Activated naive CD4-positive, alpha-beta T cell treated with anti-CD3 and anti-CD28 coated beads for 36 hours (primary cell): ENCODE measurements around the gene MCRIP2. TPM values are rescaled to one million over a fixed set of nuclear protein-coding genes. Genes with fewer than 3 reads are reported as not detected.
"Not testable (repeated sequence)": the region's sequence is repeated elsewhere in the genome, so short reads cannot be mapped to it uniquely, and the experiment has no call there.

Experiments
- CTCF ChIA-PET: fragments of 350-600 bp; sonication (Branson Sonifier 250); formaldehyde crosslinking; loops from one replicate; lab custom pipeline; 2021; ENCODE audit warnings: antibody characterized with exemption; lab: Charles Lee
- DNase-seq: peaks from one replicate; pipeline ENCODE4 v3.0.0-alpha.2; 2020
- H3K27ac Mint-ChIP-seq: one replicate; pipeline ENCODE4 v1.8.0; 2021; ENCODE audit warnings: mild to moderate bottlenecking, mixed read lengths
- H3K27me3 Mint-ChIP-seq: one replicate; pipeline ENCODE4 v1.8.0; 2021; ENCODE audit warnings: low read depth, mixed read lengths
- H3K36me3 Mint-ChIP-seq: one replicate; pipeline ENCODE4 v1.8.0; 2021; ENCODE audit warnings: low read depth, mixed read lengths
- H3K4me1 Mint-ChIP-seq: one replicate; pipeline ENCODE4 v1.8.0; 2021; ENCODE audit warnings: low read depth, mixed read lengths
- H3K4me3 Mint-ChIP-seq: one replicate; pipeline ENCODE4 v1.8.0; 2021; ENCODE audit warnings: mild to moderate bottlenecking, moderate library complexity, mixed read lengths
- H3K9me3 Mint-ChIP-seq: one replicate; pipeline ENCODE4 v1.8.0; 2021; ENCODE audit warnings: mixed read lengths
- intact Hi-C: fragments of 100-400 bp; cut with micrococcal nuclease; formaldehyde crosslinking; loops from one replicate; pipeline ENCODE4 v1.15.1; 2023
- total RNA-seq, 2 experiments: library from RNA; stranded (reverse); gene quantifications; one replicate each; pipeline ENCODE4 v1.2.3, GENCODE V29; 2021

Gene MCRIP2, protein sequence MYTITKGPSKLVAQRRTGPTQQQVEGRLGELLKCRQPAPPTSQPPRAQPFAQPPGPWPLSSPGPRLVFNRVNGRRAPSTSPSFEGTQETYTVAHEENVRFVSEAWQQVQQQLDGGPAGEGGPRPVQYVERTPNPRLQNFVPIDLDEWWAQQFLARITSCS
- total RNA-seq: 10 to 100 TPM; 31.5 to 35.2 TPM

DNA sequence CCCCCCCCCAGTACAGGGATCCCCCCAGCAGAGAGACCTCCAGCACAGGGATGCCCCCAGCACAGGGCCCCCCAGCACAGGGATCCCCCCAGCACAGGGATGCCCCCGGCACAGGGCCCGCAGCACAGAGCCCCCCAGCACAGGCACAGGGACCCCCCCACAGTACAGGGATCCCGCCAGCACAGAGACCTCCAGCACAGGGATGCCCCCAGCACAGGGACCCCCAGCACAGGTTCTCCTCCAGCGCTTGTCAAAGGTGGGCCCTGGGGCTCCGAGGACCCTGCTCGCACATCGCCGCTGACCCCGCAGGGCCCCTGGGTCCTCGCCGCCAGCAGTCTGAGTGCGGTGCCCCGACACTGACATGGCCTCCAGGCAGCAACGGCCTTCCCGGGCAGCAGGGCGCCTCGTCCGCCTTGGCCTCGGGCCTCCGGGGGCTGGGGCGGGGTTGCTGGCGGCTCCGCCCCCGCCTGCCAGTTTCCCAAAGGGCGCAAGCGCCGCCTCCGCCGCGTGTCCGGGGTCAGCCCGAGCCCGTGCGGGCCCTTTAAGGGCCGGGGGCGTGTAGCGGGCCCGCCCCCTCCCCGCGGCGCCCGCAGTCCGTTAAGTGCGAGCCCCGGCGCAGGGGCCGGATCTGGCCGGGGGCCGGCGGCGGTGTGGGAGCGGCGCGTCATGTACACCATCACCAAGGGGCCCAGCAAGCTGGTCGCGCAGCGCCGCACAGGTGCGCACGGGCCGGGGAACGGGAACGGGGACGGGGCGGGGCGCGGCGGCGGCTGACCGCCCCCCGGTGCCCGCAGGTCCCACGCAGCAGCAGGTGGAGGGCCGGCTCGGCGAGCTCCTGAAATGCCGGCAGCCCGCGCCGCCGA is at the start of gene MCRIP2:
Gene MCRIP2 (plus strand): TSS at position 503 of the 863 bp plus-strand sequence. CDS start 164 bp downstream, at position 667.
- Mint-ChIP-seq H3K27me3 (no peaks in the 10 kb centered on the region), H3K4me3 (peak within 1 kb of the TSS; percentile 71), H3K4me1 (peaks cover 25% of the 10 kb centered on the region), H3K36me3 (peaks cover 2% of the 10 kb centered on the region), H3K9me3 (no peaks in the 10 kb centered on the region), H3K27ac (no peak within 1 kb of the TSS)
- DNase-seq: peak; percentile 71
- CTCF ChIA-PET: no interaction called here
- intact Hi-C loops: no loop called here

DNA sequence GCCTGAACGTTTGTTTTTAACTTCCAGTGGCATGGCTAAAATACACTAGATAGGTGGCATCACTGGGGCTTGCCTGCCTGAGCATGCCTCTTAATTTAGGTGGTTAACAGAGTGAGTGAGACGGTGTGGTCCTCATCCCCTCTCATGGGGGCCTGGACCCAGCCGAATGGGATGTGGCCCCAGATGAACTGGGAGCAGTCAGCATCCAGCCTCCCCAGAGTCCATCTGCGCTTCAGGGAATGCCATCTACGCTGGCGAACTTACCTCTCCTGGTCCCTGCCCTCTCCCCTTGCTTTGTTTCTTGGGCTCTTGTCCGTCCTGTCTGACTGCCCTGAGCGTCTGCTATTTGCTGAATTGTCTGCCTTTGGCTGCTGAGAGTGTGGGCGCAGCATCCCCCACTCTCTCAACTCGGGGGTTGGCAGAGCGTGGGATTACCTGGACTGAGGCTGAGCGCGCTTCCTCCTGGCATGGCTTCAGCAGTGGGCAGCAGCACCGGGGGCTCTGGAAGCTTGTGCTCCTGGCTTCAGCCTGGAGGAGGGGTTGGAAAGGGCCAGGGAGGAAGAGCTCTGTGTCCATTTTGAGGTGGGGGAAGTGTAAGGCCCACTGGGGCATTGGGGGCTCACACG is 49.6 kb upstream of the MCRIP2 start:
- Mint-ChIP-seq H3K27ac (no peak overlapping the region), H3K4me3 (no peak overlapping the region)

DNA sequence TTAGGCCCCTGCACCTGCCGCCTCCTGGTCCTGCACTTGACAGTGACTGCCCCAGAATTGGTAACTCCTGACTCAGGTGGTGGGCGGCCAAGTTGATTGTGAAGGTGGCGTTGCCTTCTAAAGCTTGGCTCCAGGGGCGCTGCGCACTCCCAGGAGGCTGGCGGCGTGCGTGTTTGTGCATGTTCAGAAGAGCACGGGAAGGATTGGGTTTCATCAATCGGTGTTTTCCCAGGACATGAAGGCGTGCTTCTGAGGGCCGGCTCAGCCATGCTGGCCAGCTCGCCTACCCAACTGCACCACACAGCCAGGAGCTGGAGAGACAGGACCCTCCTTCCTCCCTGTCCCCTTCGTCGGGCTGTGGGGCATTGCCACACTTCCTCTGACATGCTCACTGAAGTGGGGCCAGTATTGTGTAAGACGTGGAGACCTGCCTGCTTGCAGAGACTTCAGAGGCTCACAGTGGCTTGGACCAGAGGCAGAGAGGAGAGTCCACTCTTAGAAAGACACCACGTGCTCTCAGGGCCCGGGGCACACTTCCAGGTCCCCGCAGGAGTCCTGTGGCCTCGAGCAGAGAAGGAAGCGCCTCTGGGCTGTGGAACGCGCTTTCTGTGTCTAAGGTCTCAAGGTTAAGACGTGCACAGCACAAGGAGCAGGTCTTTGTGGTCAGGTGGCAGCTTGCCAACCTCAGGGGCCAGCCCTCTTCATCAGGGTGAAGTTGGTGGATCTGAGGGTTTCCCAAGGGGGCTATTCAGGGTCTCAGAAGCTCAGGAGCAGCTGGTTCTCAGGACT is 48.9 kb upstream of the MCRIP2 start:
- H3K9me3 Mint-ChIP-seq: no peaks in the 10 kb centered on the region
- no peaks in the 10 kb centered on the region for H3K27me3 Mint-ChIP-seq
- DNase-seq: no peak
- H3K4me1 Mint-ChIP-seq: peaks cover 26% of the 10 kb centered on the region
- CTCF ChIA-PET: no interaction called here
- no peak overlapping the region for H3K27ac Mint-ChIP-seq
- peaks cover 1% of the 10 kb centered on the region for H3K36me3 Mint-ChIP-seq
- intact Hi-C loops: no loop called here
- no peak overlapping the region for H3K4me3 Mint-ChIP-seq

More for the DNA sequence above, 49.6 kb upstream of the MCRIP2 start:
- DNase-seq: no peak
- Mint-ChIP-seq H3K36me3 (peaks cover 3% of the 10 kb centered on the region), H3K9me3 (no peaks in the 10 kb centered on the region), H3K4me1 (peaks cover 31% of the 10 kb centered on the region), H3K27me3 (no peaks in the 10 kb centered on the region)
- intact Hi-C loops: no loop called here
- CTCF ChIA-PET: no interaction called here

DNA sequence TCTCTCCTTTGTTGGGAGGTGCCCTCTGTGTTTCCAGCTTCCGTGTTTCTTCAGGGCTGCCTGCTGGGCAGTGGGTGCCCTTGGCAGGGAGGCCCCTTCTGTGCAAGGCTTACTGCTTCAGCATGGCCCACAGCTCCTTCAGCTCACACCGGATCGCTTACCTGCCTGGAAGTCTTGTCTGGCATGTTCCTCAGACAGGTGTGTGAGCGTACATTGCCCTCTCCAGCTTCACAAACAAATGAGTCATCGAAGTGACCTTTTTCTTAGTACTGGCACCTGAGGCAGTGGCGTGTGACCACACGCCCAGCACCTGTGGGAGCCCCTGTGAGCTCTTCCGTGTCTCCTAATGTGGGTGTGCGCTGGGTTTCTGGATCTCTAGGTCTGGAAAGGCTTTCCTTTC is 48.2 kb upstream of the MCRIP2 start:
- DNase-seq: no peak
- intact Hi-C loops: no loop called here
- peaks cover 22% of the 10 kb centered on the region for H3K4me1 Mint-ChIP-seq
- no peaks in the 10 kb centered on the region for H3K9me3 Mint-ChIP-seq
- no peak overlapping the region for H3K27ac Mint-ChIP-seq
- CTCF ChIA-PET: no interaction called here
- H3K4me3 Mint-ChIP-seq: no peak overlapping the region
- H3K27me3 Mint-ChIP-seq: no peaks in the 10 kb centered on the region
- H3K36me3 Mint-ChIP-seq: peaks cover under 1% of the 10 kb centered on the region

DNA sequence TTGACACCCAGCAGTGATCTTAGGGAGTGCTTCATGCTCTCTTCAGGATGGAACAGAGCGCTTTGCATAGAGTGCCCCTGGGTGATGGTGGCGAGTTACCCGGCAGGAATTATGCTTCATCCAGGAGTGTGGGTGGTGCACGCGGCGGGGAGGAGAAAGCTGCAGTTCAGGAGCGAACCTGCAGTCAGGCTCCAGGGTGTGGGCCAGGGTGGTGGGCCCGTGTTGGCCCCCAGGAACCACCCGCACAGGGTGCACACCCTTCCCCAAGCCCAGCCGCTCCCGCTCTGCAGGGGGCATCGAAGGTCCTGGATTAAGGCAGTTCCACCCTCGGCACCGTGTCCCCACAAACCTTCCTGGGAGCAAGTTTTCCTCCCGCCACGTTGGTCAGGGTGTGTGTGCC is 47.8 kb upstream of the MCRIP2 start:
- peaks cover 22% of the 10 kb centered on the region for H3K4me1 Mint-ChIP-seq
- no peaks in the 10 kb centered on the region for H3K27me3 Mint-ChIP-seq
- no peaks in the 10 kb centered on the region for H3K9me3 Mint-ChIP-seq
- no peak for DNase-seq
- H3K4me3 Mint-ChIP-seq: no peak overlapping the region
- intact Hi-C loops: no loop called here
- no peak overlapping the region for H3K27ac Mint-ChIP-seq
- H3K36me3 Mint-ChIP-seq: no peaks in the 10 kb centered on the region
- CTCF ChIA-PET: no interaction called here

DNA sequence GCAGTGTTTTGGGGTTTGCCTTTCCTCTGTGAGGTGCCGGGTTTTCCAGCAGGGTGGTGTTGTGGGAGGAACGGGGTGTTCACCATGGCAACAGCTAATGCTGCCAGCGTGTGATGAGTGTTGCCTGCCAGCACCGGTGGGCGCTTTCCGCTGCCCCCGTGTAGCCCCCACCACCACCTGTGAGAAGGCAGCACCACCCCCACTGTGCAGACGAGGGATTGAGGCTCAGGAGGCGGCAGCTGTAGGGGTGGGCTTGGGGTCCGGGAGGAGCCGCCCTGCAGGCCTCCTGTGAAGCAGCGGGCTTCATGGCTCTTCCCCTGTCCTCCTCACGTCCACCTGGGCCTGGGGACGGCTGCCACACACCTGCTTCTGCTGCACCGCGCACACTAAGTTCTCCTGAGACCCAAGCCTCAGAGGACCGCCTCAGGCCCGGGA is 46.5 kb upstream of the MCRIP2 start:
- intact Hi-C loops: no loop called here
- CTCF ChIA-PET: interaction anchor here (0.7 kb wide), 1 partner anchor 55 kb away, joined by 3 read pairs; no protein-coding TSS in a partner anchor
- Mint-ChIP-seq H3K27me3 (no peaks in the 10 kb centered on the region), H3K27ac (no peak overlapping the region), H3K36me3 (no peaks in the 10 kb centered on the region), H3K4me3 (no peak overlapping the region), H3K4me1 (peaks cover 22% of the 10 kb centered on the region), H3K9me3 (no peaks in the 10 kb centered on the region)
- DNase-seq: no peak

DNA sequence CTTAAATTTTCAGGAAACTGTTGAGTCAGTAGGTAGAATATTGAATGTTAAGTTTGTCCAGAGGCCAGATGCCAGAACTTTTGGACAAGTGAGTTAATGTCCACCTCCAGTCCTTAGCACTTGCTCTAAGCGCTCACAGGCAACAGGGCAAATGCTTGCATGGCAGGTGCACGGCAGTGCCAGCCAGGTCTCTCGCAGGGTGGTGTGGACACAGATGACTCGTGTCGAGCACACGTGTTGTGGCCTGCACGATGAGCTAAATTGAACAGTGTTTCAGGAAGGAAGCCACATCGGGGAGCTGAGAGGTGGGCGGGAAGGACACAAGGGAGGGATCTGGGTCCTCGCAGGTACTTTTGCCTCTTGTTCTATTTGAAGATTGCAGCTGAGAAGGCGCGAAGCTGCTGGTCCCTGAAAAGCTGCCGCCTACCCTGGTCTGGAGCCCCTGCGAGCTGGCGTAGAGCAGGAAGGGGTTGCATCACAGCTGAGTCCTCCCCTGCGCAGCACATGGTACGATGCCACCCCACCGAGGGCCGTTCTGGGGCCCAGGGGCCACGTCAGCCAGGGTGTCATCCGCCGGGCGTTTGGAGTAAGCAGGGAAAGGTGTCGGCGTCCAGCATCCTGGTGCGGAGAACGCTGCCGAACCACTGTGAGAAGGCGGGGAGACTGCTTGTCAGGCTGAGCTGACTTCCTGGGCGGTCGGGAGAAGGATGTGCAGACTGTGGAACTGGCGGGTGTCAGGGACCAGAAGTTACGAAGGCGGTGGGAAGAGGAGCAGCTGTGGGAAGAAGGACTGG is 45.5 kb upstream of the MCRIP2 start:
- H3K27me3 Mint-ChIP-seq: no peaks in the 10 kb centered on the region
- H3K4me1 Mint-ChIP-seq: peaks cover 17% of the 10 kb centered on the region
- no peak overlapping the region for H3K4me3 Mint-ChIP-seq
- no peaks in the 10 kb centered on the region for H3K9me3 Mint-ChIP-seq
- H3K27ac Mint-ChIP-seq: no peak overlapping the region
- CTCF ChIA-PET: interaction anchor here (0.7 to 1.0 kb wide), 2 partner anchors 14 to 54 kb away, joined by 3 read pairs; no protein-coding TSS in a partner anchor
- intact Hi-C loops: no loop called here
- no peak for DNase-seq
- H3K36me3 Mint-ChIP-seq: no peaks in the 10 kb centered on the region

DNA sequence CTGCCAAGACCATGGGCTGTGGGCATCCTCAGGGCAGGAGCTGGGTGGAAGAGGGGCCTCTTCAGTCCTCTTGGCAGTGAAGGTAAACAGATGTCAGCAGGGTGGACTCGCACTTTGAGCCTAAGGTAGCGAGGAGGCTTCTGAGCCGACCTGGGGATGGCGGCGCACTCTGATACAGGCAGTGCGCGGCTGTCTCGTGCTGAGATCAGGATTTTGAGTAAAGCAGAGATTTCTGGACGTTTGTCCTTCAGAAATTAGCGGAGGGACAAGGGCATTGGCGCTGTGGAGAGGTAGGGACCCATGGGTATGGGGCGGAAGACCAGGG is 44.9 kb upstream of the MCRIP2 start:
- Mint-ChIP-seq H3K36me3 (no peaks in the 10 kb centered on the region), H3K4me1 (peaks cover 15% of the 10 kb centered on the region), H3K9me3 (no peaks in the 10 kb centered on the region), H3K27me3 (no peaks in the 10 kb centered on the region), H3K27ac (no peak overlapping the region), H3K4me3 (no peak overlapping the region)
- CTCF ChIA-PET: interaction anchor here (1.0 kb wide), 1 partner anchor 13 kb away, joined by 3 read pairs; no protein-coding TSS in a partner anchor
- intact Hi-C loops: no loop called here
- no peak for DNase-seq

DNA sequence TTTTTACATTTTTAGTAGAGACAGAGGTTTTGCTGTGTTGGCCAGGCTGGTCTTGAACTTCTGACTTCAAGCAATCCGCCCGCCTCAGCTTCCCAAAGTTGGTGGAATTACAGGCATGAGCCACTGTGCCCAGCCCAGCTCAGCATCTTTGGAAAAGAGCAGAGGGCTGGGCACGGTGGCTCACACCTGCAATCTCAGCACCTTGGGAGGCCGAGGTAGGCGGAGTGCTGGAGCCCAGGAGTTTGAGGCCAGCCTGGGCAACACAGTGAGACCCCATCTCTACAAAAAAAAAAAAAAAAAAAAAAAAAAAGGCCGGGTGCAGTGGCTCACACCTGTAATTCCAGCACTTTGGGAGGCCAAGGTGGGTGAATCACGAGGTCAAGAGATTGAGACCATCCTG is 44.0 kb upstream of the MCRIP2 start:
- H3K36me3 Mint-ChIP-seq, H3K4me1 Mint-ChIP-seq, H3K9me3 Mint-ChIP-seq, H3K4me3 Mint-ChIP-seq, H3K27ac Mint-ChIP-seq, intact Hi-C loops, H3K27me3 Mint-ChIP-seq, DNase-seq: not testable (repeated sequence)
- CTCF ChIA-PET: interaction anchor here (0.9 to 1.0 kb wide), 2 partner anchors 11 to 123 kb away, joined by 3 read pairs; partner anchors contain the start of gene ANTKMT

DNA sequence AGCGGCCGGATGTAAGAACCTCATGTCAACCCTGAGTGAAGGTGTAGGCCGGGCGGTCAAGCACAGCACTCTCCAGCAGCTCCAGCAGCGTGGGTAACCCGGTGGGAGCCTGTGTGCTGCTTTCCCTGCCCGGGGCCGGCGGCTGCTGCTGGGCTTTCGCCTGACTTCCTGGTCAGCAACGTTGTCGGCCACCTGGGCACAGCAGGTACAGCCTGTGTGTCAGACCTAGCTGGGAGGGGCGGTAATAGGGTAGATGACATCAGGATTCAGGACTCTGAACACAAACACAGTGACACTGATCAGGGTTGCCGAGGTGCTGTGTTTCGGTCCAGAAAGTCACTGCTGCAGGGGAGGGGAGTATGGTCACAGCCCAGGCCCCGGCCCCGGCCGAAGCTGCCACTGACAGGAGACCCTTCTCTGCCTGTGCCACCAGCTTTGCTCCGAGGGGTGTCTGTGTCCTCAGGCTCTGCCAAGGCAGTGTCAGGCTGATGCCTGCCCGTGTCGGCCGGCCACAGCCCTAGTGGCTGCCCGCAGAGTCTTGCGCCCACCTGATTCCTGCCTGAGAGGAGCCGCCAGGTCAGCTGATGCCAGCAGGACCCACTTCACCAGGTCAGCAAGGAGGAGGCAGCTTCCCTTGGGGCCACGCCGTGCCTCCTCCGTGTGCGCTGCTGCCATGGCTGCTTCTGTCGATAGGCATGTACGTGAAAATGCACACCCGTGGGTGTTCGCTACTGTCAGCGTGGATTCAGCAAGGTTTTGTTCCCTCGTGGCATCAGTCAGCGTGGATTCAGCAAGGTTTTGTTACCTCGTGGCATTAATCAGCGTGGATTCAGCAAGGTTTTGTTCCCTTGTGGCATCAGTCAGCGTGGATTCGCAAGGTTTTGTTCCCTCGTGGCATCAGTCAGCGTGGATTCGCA is 42.5 kb upstream of the MCRIP2 start:
- Mint-ChIP-seq H3K9me3 (no peaks in the 10 kb centered on the region), H3K27ac (no peak overlapping the region), H3K4me1 (peaks cover 9% of the 10 kb centered on the region), H3K36me3 (no peaks in the 10 kb centered on the region), H3K4me3 (no peak overlapping the region), H3K27me3 (no peaks in the 10 kb centered on the region)
- CTCF ChIA-PET: interaction anchor here (1.2 kb wide), 1 partner anchor 11 kb away, joined by 4 read pairs; no protein-coding TSS in a partner anchor
- no peak for DNase-seq
- intact Hi-C loops: no loop called here

DNA sequence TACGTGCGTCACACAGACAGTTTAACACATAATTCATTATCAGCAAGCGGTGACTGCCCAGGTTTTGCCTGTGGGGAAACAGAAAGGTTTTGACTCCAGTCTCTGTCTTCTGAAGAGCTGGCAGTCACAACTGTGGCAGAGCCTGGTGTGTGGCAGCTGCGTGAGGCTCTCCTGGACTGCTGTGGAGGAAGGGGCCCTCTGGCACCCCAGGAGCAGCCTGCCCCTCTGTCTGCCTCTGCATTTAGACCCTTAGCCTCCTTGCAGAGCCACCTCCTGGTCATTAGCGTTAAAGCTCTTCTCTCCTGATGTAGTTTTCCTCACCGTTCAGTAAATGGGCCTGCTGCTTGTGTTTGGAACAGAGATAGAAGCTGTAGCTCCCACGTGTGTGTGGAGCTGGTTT is 40.8 kb upstream of the MCRIP2 start:
- Mint-ChIP-seq H3K27ac (no peak overlapping the region), H3K9me3 (no peaks in the 10 kb centered on the region), H3K4me3 (no peak overlapping the region), H3K4me1 (peaks cover 8% of the 10 kb centered on the region), H3K27me3 (no peaks in the 10 kb centered on the region), H3K36me3 (no peaks in the 10 kb centered on the region)
- intact Hi-C loops: no loop called here
- DNase-seq: no peak
- CTCF ChIA-PET: interaction anchor here (0.9 kb wide), 1 partner anchor 75 kb away, joined by 3 read pairs; no protein-coding TSS in a partner anchor
